DOHH2 (cell line): ENCODE results near the gene ZDHHC19.

Source experiments
- EZH2phosphoT487 ChIP-seq: fragments of 200-600 bp; sonication (generic); IDR thresholded peaks from 2 replicates; pipeline ENCODE4 v1.6.1; 2017; ENCODE audit warnings: borderline replicate concordance, mild to moderate bottlenecking, antibody characterized with exemption, low read length, moderate library complexity, mixed read lengths
- TF ChIP-seq, protein P1 (sequence below): fragments of 200-600 bp; sonication (generic); IDR thresholded peaks from one replicate; pipeline ENCODE4 v1.5.1; 2014; ENCODE audit warnings: antibody characterized with exemption, mild to moderate bottlenecking, low read depth, low read length; ENCODE audit not compliant: poor library complexity, severe bottlenecking

GRCh38 chr3:196207833-196208607, 3.2 kb downstream of the ZDHHC19 start:
- TF ChIP-seq, protein P1, sequence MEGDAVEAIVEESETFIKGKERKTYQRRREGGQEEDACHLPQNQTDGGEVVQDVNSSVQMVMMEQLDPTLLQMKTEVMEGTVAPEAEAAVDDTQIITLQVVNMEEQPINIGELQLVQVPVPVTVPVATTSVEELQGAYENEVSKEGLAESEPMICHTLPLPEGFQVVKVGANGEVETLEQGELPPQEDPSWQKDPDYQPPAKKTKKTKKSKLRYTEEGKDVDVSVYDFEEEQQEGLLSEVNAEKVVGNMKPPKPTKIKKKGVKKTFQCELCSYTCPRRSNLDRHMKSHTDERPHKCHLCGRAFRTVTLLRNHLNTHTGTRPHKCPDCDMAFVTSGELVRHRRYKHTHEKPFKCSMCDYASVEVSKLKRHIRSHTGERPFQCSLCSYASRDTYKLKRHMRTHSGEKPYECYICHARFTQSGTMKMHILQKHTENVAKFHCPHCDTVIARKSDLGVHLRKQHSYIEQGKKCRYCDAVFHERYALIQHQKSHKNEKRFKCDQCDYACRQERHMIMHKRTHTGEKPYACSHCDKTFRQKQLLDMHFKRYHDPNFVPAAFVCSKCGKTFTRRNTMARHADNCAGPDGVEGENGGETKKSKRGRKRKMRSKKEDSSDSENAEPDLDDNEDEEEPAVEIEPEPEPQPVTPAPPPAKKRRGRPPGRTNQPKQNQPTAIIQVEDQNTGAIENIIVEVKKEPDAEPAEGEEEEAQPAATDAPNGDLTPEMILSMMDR = no peak
- TF ChIP-seq EZH2phosphoT487 = no peak
